GM21786 (cell line): ENCODE measurements around the gene IQCH.
A peak's percentile ranks its signal among the peaks of the same experiment; 100 is the strongest.

ENCODE experiments used
- ATAC-seq: cut with Tn5 transposase; IDR thresholded peaks from one replicate; pipeline ENCODE4 v1.9.1; 2021; ENCODE audit not compliant: unreplicated experiment

Gene IQCH

DNA sequence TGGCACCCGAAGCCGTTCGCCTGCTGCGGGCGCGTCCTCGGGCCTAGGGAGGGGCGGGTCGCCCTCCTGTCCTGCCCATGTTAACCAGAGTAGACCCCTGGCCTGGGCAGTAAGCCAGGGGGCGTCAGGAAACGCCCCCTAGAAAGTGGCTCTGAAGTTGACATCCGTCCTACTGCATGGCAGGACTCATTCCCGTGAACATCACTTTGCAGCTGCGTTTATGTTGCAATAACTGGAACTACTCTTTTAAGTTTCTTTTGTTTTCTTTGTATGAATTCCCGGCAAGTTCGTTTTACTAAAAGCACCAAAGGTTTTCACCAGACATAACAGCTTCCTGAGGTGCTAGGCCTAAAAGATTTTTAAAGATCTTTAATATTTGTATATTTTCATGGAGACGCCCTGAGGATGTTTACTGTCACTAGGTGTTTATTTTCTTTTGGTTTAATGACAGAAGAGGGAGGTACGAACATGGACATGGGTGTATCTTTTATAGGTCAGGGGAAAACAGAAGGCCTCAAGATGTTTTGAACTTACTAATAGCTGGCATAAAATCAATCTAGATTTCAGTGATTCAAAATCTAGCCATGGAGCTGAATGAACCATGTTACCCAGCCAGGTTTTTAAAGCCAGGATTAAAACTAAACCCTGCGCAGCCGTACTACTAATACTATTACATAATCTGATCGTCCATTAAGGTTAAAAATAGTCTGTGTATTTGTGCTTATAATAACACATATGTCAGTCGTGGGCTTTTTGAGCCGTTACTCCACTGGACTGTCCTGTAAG, 267.4 kb downstream of the IQCH start:
- ATAC-seq: peak; percentile 21

DNA sequence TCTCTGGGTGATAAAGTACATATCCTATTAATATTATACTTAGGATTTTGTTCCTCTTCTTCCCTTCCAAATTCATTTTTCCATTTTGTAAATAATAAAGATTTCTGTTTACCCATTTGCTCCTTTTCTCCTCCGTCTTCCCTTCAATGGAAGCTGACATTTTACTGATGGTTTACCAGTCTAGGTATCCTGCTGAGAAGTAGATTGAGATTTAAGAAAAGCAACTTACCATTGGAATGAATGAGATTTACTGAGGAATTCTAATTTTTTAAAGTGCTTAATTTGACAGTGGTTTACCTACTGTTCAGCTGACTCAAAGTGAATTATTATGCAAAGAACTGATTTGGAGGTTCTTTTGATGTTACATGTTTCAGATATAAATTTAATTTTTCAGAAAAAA, 268.7 kb downstream of the IQCH start:
- ATAC-seq: no peak

DNA sequence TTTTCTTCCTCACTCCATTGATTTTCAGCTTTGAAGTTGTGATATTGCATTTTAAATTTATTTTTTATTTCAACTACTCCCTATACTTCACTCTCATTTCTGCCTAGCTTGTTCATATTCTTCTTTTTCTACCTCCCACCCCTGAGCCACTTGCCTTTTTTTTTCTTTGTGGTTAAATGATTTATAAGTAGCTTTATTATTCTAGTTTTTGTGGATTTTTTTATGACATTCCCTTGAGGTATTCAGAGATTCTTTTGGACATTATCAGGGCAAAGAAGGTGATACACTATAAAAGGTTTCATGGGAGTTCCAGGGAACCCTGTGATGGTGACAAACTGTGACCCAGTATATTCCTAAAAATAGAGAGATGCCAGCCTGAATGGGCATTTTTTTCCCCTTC, 269.6 kb downstream of the IQCH start:
- no peak for ATAC-seq

GRCh38 chr15:67528513-67528912, 273.9 kb downstream of the IQCH start:
- no peak for ATAC-seq

DNA sequence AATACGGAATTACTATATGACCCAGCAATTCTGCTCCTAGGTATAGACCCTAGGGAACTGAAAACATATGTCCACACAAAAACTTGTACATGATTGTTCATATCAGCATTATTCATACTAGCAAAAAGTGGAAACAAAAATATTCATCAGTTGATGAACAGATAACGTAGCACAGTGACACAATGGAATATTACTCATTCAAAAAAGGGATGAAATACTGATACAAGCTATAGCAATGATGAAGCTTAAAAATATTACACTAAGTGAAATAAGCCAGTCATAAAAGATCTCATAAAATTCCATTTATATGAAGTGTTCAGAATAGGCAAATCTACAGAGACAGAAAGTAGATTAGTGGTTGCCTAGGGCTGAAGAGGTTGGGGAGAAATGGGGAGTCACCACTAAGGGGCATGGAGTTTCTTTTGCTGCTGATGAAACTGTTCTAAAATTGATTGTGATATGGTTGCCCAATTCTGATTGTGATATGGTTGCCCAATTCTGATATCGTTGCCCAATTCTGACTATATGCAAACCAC, 276.9 kb downstream of the IQCH start:
- no peak for ATAC-seq

DNA sequence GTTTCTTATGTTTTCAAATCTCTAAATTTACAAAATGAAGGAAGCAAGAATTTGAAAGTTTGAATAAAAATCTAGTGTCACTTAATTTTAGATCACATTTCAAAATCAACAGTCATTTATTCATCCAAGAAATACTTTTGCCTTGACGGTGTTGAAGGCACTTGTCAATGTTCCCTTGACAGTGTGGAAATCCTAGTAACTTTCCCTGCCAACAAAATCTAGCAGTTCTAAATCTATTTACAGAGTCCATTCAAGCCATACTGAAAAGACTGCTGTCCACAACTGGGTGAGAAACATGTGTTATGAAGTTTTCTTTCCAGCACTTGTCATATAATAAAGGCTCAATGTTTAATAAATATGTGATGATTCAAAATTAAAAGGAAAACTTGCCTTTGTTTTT, 279.3 kb downstream of the IQCH start:
- no peak for ATAC-seq

DNA sequence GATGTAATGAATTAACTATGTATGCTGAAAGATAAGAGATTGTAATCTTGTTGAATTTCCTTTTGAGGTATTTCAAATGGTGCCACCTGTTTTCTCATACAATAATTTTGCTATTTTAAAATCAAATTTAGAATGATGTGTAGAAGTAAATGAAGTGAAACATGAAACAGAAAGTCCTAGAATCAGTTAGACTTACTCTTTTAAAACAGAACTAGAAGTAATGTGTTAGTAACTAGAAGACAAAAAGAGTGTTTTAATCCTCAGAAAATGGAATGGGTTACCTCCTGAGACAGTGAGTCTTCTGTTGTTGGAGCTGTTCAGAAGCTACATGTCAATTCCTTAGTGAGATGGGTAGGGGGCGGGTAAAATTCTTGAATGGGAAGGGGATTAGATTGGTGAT, 279.8 kb downstream of the IQCH start:
- ATAC-seq: no peak

DNA sequence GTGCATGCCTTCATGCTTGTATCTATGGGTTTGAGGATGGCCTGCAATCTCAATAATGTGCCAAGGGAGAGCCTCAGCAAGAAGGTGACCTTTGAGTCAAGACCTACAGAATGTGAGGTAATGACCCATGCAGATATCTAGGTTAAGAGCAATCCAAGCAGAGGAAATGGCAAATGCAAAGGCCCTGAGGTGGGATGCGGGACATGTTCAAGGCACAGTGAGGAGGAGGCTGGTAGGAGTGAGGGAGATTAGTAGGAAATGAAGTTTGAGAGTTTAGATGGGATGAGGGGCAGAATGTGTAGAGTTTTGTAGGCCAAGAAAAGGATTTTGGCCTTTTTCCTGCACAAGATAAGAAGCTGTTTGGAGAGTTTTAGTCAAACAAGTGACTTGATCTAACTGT, 283.2 kb downstream of the IQCH start:
- no peak for ATAC-seq

- ATAC-seq: no peak
These were observed 288.1 kb downstream of the IQCH start, which contains the start of gene MAP2K5 for GRCh38 chr15:67542420-67543347. Gene MAP2K5 (plus strand): TSS chr15:67542703. CDS start chr15:67543336, 633 bp downstream.

DNA sequence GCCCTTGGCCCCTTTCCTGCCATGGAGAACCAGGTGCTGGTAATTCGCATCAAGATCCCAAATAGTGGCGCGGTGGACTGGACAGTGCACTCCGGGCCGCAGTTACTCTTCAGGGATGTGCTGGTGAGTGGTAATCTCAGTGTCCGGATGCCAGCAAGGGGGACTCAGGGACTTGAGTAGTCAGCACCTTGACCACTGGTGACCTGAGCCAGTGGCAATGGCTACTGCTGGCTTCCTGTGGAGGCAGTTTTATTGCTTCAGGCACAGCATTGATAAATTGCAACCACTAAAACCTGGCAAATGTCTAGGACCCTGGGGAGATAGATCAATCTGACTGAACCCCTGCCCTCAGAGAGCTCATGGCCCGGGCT, 288.7 kb downstream of the IQCH start:
- no peak for ATAC-seq

DNA sequence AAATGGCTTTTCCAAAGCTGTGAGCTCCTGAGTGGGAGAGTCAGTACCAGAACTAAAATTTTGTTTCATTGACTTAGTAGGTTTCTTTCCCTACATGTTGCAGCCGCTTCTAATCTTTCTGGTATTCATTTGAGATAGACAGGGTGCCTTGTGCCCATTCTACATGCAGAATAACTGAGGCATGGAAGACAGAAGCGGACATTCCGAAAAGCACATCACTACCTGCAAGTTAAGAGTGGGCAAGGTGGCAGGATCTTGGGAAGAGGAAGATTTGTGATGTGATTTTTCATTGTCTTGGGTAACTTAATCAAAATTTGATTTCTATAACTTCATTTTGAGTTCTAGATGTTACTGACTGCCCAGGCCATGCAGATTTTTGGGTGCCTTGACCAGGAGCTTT, 289.9 kb downstream of the IQCH start:
- no peak for ATAC-seq

GRCh38 chr15:67545864-67546263, 291.3 kb downstream of the IQCH start:
- ATAC-seq: no peak

GRCh38 chr15:67547064-67547463, 292.5 kb downstream of the IQCH start:
- no peak for ATAC-seq

- ATAC-seq: no peak
These were observed 293.2 kb downstream of the IQCH start for GRCh38 chr15:67547836-67548235.

DNA sequence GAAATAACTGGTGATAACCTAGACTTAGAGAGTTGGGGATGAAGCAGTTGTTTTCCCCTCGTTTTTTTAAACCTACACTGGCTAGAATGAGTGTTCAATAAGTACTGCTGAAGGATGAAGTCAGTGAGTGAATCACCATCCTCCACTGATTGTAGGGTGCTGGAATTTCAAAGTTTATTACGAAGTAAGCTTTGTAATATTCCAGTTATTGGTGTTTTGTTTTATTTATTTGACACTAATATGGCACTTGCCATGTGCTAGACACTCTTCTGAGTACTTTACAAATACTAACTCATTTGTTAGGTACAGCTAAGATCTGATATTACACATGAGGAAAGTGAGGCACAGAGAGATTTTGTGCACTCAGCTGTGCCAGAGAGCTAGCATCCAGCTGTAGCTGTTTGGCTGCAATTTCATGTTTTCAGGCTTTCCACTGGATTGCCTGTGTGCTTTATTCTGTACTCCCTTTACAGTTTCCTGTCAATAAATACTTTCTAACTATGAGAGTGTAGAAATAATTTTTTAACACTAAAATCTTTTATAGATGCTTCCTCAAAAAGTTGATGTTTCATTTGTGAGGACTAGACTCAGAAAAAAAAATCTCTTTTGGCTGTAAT, 293.8 kb downstream of the IQCH start:
- no peak for ATAC-seq

DNA sequence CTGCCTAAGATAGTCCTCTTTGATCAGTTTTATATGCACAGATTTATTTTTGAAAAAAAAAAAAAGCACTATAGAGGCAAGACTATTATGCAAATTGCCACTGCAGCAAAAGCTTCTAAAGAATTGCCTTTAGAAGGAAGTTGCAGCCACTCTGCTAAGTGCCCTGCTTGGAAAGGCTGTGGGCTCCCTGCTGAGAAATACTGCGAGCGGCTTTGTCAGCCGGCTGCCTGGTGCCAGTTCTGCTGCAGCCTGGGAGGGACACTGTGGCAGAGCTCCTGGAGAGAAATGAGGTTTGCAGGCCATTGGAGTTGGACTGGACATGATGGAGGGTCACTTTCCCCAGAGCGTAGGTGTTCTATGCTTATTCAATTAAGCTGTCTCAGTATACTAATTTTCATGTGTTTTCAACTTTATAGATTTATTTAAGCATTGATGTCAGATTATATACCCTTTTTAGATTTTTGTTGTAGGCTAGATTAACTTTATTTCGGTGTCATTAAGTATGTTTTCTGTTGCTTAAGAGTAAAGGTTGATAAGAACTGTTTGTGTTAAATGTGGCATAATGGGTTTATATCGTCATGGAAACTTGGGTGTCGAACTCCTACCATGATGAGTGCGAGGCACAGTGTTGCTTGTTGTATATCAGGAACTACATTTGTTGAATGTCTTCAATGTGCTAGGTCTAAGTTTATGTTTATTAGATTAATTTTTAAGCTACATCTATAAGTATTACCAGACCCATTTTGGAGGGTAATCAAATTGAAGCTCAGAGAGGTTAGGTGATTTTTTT, 294.5 kb downstream of the IQCH start:
- ATAC-seq: no peak

GRCh38 chr15:67549736-67550135, 295.1 kb downstream of the IQCH start:
- ATAC-seq: no peak

DNA sequence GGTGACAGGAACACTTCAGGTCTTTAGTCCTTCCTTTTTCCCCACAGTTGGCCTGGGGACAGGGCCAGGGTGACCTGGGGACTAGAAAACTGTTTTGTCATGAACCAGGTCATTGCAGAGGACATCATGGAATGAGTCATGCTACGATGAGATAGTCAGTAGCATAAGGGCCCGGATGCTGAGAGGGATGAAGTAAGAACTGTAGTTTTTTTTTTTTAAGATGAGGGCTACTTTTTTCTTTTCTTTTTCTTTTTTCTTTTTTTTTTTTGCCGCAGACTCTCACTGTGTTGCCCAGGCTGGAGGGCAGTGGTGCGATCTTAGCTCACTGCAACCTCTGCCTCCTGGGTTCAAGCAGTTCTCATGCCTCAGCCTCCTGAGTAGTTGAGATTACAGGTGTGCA, 295.9 kb downstream of the IQCH start:
- ATAC-seq: no peak

- no peak for ATAC-seq
These were observed 296.7 kb downstream of the IQCH start for GRCh38 chr15:67551207-67551743.
